Mucosa of descending colon (tissue), 3 donors: ENCODE data around the gene OPCML. TPM values are rescaled to one million over a fixed set of nuclear protein-coding genes. Genes with fewer than 3 reads are reported as not detected.

ENCODE experiments used
- ATAC-seq: fragments of 200-7000 bp; cut with Tn5 transposase; one replicate; pipeline ENCODE4 v1.9.1; 2020; ENCODE audit warnings: mild to moderate bottlenecking, moderate library complexity
- DNase-seq, 3 donors: peaks; one replicate each; pipeline ENCODE4 v3.0.0-alpha.2; 2020
- H3K36me3 ChIP-seq: fragments of 200-600 bp; one replicate; pipeline ENCODE4 v1.8.0; 2021; ENCODE audit warnings: low read depth, mild to moderate bottlenecking
- H3K4me1 ChIP-seq: fragments of 200-600 bp; one replicate; pipeline ENCODE4 v1.8.0; 2021; ENCODE audit warnings: low read depth, mild to moderate bottlenecking
- H3K4me3 ChIP-seq: fragments of 200-600 bp; one replicate; pipeline ENCODE4 v1.8.0; 2021; ENCODE audit warnings: mild to moderate bottlenecking
- H3K9me3 ChIP-seq: fragments of 200-600 bp; one replicate; pipeline ENCODE4 v1.8.0; 2021; ENCODE audit warnings: mild to moderate bottlenecking
- CTCF ChIP-seq: fragments of 200-600 bp; IDR thresholded peaks from one replicate; pipeline ENCODE4 v1.8.0; 2022; ENCODE audit warnings: antibody characterized with exemption, mild to moderate bottlenecking
- intact Hi-C, 2 donors: fragments of 100-400 bp; cut with DNase I in 1 of 2; cut with micrococcal nuclease in 1 of 2; formaldehyde crosslinking; loops; one replicate each; pipeline versions ENCODE4 v1.11.0 to v1.11.1; 2022; cut with DNase I, micrococcal nuclease
- total RNA-seq, 3 donors: library from RNA; stranded (reverse); fragmentation: NEBNext Ultra II Directional in 2 of 3; extraction: Animal tissue kit (Norgen Biotek cat#: 25700) in 2 of 3; gene quantifications; one replicate each; pipeline versions ENCODE4 v1.2.1 to v1.2.4, GENCODE V29; 2021 to 2023
- donor health status: DM: no; HTN: no; CAD: no; lungs with moderate emphysema.
- donor health status: DM: no; HTN: no; CAD: no.
- donor health status: DM: no; HTN: yes; CAD: no.

OPCML gene
- total RNA-seq, 3 donors from 2014 or later, result 0.10 to 0.47 TPM; not detected in 1

DNA sequence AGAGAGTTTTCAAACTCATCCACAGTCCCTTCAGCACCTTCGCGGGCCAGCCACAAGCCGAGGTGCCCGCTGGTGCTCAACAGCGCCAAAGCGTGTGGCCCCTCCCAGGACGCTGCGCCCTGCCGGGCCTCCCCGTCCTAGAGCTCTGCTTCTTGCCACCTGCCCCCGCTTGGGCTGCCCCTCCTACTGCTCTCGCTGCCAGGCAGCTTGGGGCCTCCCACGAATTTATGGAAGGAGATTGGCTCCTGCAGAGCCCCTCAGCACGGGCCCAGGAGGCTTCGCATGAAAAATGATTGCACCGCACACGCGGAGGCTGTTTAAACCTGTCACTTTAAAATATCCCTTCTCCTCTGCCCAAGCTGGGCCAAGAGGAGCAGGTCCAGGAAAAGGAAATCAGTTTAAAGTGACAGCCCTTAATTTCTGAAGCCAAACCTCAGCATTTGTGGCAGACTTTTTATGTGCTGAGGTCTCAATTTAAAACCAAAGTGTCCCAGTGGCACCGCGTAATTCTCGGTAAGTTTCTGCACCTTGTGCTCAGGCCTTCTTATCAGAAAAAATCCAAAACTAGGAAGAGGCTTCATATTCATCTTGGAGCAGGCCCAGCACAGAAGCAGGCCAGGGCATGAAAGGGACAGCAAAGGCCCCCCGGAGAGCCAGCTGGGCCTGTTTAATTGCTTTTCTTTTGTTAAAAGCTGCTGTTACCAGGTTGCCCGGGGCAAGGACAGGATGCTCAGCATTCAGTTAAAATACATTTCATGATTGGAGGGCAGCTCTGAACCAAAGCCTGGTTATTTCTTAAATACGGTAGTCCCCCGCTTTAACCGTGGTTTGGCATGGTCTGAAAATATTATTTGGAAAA is 303.6 kb downstream of the OPCML start:
- no peak for TF ChIP-seq CTCF
- Histone ChIP-seq H3K4me3 (no peak overlapping the region), H3K9me3 (no peaks in the 10 kb centered on the region), H3K36me3 (no peaks in the 10 kb centered on the region), H3K4me1 (peaks cover 11% of the 10 kb centered on the region)
- peak in 2 of 3 donors; percentile 24 to 47 for DNase-seq
- intact Hi-C loops, result no loop called here
- ATAC-seq, result peak; percentile 63

DNA sequence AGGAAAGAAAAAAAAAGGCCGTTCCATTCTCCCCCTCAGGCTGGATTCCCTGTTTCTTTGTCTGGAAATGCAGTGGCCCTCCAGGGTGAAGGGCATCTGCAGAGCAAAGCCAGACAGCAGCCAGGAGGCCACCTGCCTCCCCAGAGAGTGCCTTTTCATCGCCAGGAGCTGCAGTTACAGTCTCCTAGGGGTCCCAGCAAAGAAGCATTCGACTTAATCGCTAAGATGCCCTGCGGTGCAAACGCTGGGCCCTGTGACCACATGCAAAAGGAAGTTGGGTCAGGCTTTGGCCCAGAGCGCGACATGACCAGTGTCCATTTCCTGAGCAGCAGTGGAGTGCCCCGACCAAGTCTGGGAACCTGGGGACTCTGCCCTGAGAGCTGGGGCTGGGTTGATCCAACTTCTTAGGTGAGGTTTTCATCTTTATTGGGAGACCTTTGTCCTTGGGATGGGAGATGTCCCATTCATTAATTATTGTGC is 304.6 kb downstream of the OPCML start:
- DNase-seq (no peak), ATAC-seq (no peak)
- H3K4me3 ChIP-seq, result no peak overlapping the region
- intact Hi-C loops, result no loop called here
- TF ChIP-seq CTCF, result no peak
- H3K4me1 ChIP-seq, result peaks cover 11% of the 10 kb centered on the region
- no peaks in the 10 kb centered on the region for H3K9me3 ChIP-seq
- no peaks in the 10 kb centered on the region for H3K36me3 ChIP-seq

DNA sequence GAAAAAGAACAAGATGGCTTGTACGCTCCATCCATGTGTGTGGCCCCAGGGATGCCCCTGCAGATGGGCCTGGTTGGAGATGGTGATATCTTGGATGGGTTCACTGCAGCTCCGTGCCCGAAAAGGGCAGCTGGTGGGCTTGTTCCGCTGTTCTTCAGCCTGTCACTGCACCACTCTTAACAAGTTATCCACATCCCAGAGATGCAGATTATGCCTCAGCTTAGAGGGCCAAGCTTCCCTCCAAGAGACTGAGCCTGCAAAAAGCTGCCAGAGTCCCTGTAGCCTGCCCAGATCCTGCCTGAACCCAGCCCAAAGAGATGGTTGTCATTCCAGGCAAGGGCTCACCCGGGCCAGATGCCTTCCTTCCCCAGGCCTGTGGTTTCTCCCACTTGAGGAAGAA is 308.0 kb downstream of the OPCML start:
- Histone ChIP-seq H3K4me1 (no peaks in the 10 kb centered on the region), H3K9me3 (no peaks in the 10 kb centered on the region), H3K4me3 (no peak overlapping the region), H3K36me3 (no peaks in the 10 kb centered on the region)
- ATAC-seq (no peak), DNase-seq (no peak)
- TF ChIP-seq CTCF, result no peak
- intact Hi-C loops, result no loop called here

GRCh38 chr11:133222425-133223330 is 309.6 kb downstream of the OPCML start:
- ATAC-seq (no peak), DNase-seq (no peak)
- intact Hi-C loops, result no loop called here

More at GRCh38 chr11:133222425-133223330, 309.6 kb downstream of the OPCML start:
- no peak overlapping the region for H3K4me3 ChIP-seq
- no peaks in the 10 kb centered on the region for H3K4me1 ChIP-seq
- TF ChIP-seq CTCF, result no peak
- no peaks in the 10 kb centered on the region for H3K9me3 ChIP-seq
- no peaks in the 10 kb centered on the region for H3K36me3 ChIP-seq
